Posterior vena cava (tissue), 2 donors: Measurements from ENCODE around the gene SERGEF. TPM values are rescaled to one million over a fixed set of nuclear protein-coding genes. Genes with fewer than 3 reads are reported as not detected.

ENCODE experiments used
- DNase-seq: peaks from one replicate; pipeline ENCODE4 v3.0.0-alpha.2; 2020; ENCODE audit warnings: low spot score
- intact Hi-C, 2 donors: fragments of 100-400 bp; cut with DNase I; formaldehyde crosslinking; loops; one replicate each; pipeline versions ENCODE4 v1.14.1 to v1.14.2; 2022 to 2023
- total RNA-seq, 2 donors: library from RNA; stranded (reverse); fragmentation: NEBNext Ultra II Directional; extraction: Animal tissue kit (Norgen Biotek cat#: 25700); gene quantifications; one replicate each; pipeline ENCODE4 v1.2.1, GENCODE V29; 2021
- donor health status: DM: yes; HTN: yes; CAD: no.
- donor health status: DM: yes; HTN: yes; CAD: no.

SERGEF gene
- total RNA-seq, 2 donors from 2014 or later = 32.6 to 37.9 TPM

DNA sequence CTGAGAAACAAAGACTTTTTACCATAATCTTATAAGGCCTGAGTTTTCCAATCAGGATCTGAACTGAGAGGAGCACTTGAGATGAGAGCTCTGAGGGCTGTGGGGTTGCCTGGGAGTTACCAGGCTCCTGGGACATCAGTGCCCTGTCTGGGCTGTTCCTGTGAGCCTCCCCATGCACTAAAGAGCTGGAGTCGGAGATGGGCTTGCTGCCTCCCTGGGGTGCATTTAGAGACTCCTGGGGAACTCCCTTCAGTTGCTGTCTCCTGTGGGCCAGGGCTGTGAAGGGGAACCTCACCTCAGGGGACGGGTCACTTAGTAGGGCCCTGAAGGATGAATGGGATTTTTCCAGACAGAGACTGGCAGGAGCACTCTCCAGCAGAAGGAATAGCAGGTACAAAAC lies 244.9 kb downstream of the SERGEF start:
- peak; percentile 41 for DNase-seq
- intact Hi-C loops = no loop called here

DNA sequence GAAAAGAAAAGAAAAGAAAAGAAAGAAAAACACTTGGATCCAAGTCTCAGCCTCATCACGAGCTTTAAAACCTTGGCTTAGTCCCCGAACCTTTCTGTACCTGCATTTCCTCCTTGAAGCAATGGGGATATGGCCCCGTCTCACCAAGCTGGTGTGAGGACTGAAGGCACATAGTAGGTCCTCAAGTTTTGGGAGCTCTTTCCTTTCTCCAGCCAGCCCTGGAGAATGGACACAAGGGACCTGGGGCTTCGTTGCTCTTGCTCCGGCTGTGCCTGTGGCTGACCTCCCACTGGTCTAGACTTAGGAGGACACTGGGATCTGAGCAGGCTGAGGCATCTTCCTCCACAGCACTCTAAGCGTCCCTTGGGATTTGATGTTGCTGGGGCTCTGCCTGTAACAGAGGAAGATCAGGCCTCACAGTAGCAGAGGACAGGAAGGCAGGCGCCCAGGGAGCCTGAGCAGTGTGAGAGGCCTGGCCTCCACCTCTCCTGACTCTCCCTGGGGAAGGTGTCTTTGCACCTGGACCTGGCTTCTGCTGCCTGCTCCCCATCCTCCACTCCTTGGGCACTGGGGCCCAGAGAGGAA lies 245.5 kb downstream of the SERGEF start:
- peak; percentile 41 for DNase-seq
- intact Hi-C loops = no loop called here

DNA sequence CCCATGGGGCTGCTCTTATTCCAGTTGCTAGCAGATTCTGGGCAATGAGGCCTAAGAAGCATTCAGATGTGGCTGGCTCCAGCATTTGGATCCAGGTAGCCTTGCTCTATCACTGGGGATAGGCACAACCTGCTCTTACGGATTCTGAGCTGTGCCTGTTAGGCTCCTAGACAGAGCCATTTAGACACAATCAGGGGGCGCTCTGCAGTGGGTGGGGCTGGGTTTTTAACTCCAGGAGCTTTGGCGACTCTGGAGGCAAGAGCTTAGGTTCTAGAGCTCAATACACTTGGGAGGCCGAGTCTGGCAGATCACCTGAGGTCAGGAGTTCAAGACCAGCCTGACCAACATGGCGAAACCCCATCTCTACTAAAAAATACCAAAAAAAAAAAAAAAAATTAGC lies 246.3 kb downstream of the SERGEF start:
- intact Hi-C loops = no loop called here
- peak; percentile 34 for DNase-seq

GRCh38 chr11:17766073-17766359 lies 246.8 kb downstream of the SERGEF start:
- intact Hi-C loops = no loop called here
- DNase-seq = peak; percentile 25

- DNase-seq = no peak
- intact Hi-C loops = no loop called here
Measured at GRCh38 chr11:17765356-17766072, 247.3 kb downstream of the SERGEF start.

DNA sequence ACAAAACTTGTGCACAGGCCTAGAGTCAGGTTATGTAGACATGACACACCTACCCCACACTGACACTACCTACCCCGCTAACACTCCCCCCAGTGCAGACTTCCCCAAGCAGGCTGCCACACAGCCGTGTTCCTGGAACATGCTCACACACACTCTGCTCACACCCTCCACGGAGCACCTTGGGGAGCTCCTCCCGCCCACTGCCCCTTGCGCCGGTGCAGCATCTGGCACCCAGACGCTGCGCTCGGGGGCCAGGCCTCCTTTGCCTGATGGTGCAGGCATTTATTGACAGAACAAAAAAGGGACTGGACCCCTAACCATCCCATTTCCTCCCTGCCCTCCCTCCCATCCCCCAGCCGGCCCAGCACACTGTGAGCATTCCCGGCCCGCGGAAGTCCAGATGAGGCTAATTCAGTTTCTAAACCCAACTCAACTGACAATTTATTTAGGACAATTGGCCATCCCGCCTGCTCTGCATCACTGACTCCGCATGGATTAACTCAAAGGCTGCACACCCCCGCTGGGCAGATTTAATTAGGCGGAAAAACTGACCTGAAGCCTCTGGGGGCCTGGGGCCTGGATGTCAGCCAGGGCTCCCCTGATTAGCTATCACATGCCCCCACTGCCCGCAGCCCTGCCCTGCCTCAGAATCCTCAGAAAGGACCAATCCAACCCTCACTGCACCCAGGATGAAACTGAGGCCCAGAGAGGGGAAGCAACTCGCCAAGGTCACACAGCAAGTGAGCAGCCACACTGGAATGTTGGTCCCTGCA lies 248.2 kb downstream of the SERGEF start:
- intact Hi-C loops = no loop called here
- no peak for DNase-seq

DNA sequence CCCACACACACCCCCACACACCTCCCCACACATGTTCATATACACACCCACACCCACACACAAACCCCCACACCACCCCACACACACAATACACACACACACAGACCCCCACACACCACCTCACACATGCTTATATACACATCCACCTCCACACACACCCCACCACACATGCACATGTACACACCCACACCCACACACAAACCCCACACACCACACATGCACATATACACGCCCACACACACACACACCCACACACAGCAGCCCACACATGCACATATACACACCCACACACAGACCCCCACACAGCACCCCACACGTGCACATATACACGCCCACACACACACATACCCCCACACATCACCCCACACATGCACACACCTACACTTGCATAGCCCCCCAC lies 249.1 kb downstream of the SERGEF start:
- intact Hi-C loops = no loop called here
- DNase-seq = no peak

- no peak for DNase-seq
- intact Hi-C loops = no loop called here
Measured at GRCh38 chr11:17763244-17763643, 249.6 kb downstream of the SERGEF start.

GRCh38 chr11:17762309-17762974 lies 250.4 kb downstream of the SERGEF start:
- intact Hi-C loops = no loop called here
- no peak for DNase-seq

- intact Hi-C loops = no loop called here
- DNase-seq = no peak
Measured at GRCh38 chr11:17760102-17761029, 252.5 kb downstream of the SERGEF start.

- no peak for DNase-seq
- intact Hi-C loops = no loop called here
Measured at GRCh38 chr11:17755891-17756290, 257.0 kb downstream of the SERGEF start.

DNA sequence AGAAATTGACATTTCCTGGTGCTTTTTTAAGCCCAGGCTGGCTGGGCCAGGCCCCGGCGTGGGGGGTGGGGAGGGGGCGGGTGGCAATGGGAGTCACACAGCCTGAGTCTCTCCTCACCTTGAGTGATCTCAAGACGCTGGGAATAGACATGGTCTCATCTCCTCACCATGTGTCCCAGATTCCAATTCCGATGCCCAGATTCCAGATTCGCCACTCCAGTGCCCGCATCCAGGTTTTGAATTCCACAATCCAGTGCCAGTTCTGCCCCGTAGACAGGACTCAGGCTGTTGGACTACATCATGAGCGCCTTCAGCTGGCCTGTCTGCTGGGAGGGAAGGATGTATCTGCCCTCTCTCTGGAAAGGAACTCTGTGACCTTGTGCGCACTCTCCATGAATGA lies 259.2 kb downstream of the SERGEF start:
- intact Hi-C loops = no loop called here
- no peak for DNase-seq

DNA sequence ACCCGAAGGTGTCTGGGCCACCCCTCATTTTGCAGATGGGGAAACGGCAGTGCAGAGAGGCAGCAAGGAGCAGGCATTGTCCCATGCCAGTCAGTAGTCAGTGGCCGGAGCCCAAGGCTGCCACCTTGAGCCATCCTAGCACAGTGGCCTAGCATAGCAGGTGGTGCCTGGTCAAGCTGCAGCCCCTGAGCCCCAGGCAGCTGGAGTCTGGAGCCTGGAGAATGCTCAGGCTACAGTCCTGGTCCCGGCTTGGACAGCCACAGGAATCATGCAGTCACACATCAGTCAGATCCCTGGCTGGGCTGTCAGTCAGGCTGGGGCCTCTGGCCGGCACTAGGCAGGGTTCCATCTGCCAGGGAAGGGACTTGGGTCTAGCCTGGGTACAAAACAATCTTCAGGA lies 259.7 kb downstream of the SERGEF start:
- no peak for DNase-seq
- intact Hi-C loops = no loop called here

GRCh38 chr11:17752144-17752543 lies 260.7 kb downstream of the SERGEF start:
- intact Hi-C loops = loop anchor here in 1 of 2 donors (1.0 kb wide), 1 partner anchor 42 kb away; no protein-coding TSS in a partner anchor
- DNase-seq = peak; percentile 52

- intact Hi-C loops = no loop called here
- peak; percentile 49 for DNase-seq
Measured at GRCh38 chr11:17751558-17751957, 261.3 kb downstream of the SERGEF start.

- intact Hi-C loops = no loop called here
- DNase-seq = no peak
Measured at GRCh38 chr11:17750801-17751165, 262.1 kb downstream of the SERGEF start.

GRCh38 chr11:17750013-17750800 lies 262.6 kb downstream of the SERGEF start:
- intact Hi-C loops = no loop called here

More at GRCh38 chr11:17750013-17750800, 262.6 kb downstream of the SERGEF start:
- DNase-seq = peak; percentile 51
